Activated T-cell treated with anti-CD3 and anti-CD28 coated beads, Interleukin-2, amount 50 U/mL, for 4 hours (primary cell): ENCODE data around the gene NRXN3. TPM values are rescaled to one million over a fixed set of nuclear protein-coding genes. Genes with fewer than 3 reads are reported as not detected.

ENCODE experiments used
- ATAC-seq, 2 donors: fragments of 200-7000 bp; cut with Tn5 transposase; one replicate each; pipeline ENCODE4 v1.10.0; 2021
- DNase-seq: peaks from one replicate; pipeline ENCODE4 v3.0.0-alpha.2; 2020
- H3K27me3 Mint-ChIP-seq: one replicate; pipeline ENCODE4 v1.8.0; 2021; ENCODE audit warnings: low read depth, mixed read lengths
- H3K36me3 Mint-ChIP-seq: one replicate; pipeline ENCODE4 v1.8.0; 2022; ENCODE audit warnings: mixed read lengths; ENCODE audit not compliant: insufficient read depth
- H3K4me1 Mint-ChIP-seq: one replicate; pipeline ENCODE4 v1.8.0; 2021; ENCODE audit warnings: low read depth, mixed read lengths
- H3K4me3 Mint-ChIP-seq: one replicate; pipeline ENCODE4 v1.8.0; 2021; ENCODE audit warnings: mild to moderate bottlenecking, moderate library complexity, mixed read lengths
- H3K9me3 Mint-ChIP-seq: one replicate; pipeline ENCODE4 v1.8.0; 2021; ENCODE audit warnings: mixed read lengths
- total RNA-seq, 3 donors: library from RNA; stranded (reverse); gene quantifications; one replicate each; pipeline ENCODE4 v1.2.1, GENCODE V29; 2021

Gene NRXN3
- total RNA-seq, 3 donors from 2014 or later, result not detected

DNA sequence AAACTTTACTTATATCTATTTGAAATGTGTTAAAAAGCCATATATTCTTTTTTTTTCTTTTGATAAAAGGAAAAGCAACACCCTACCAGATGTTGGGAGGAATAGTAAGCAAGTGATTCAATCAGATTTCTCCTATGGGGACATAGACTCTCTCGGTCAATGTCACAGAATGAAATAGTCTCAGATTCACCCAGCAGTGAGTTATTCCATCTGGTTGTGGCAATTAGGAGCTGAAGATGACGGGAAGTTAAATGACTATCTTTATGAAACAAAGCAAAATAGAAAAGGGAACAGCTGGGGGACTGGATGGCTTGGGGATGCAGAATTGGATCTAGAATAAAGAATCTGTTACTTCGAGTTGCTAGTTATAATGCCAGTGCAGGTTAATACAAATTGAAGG lies 857.0 kb downstream of the NRXN3 start:
- no peaks in the 10 kb centered on the region for H3K27me3 Mint-ChIP-seq
- no peak overlapping the region for H3K4me3 Mint-ChIP-seq
- no peaks in the 10 kb centered on the region for H3K36me3 Mint-ChIP-seq
- no peak for DNase-seq
- no peak for ATAC-seq
- no peaks in the 10 kb centered on the region for H3K9me3 Mint-ChIP-seq
- no peaks in the 10 kb centered on the region for H3K4me1 Mint-ChIP-seq

DNA sequence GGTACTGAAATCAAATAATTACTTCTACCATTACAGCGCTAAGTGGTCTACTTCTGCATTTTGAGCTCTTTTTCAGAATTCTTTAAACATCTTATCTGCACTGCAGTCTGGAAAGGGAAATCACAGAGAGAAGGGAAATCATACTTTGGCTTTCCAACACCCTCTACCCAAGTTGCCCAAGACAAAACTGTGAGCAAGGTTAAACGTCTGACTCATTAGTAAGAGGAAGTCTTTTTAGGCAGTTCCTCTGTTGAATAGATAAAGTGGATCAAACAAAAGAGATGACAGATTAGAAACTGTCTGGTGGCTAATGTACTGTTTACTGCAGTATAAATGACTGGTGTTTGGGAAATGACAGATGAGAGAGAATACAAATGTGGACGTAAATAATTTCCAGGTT lies 858.1 kb downstream of the NRXN3 start:
- Mint-ChIP-seq H3K4me3 (no peak overlapping the region), H3K36me3 (no peaks in the 10 kb centered on the region), H3K4me1 (no peaks in the 10 kb centered on the region), H3K9me3 (no peaks in the 10 kb centered on the region), H3K27me3 (no peaks in the 10 kb centered on the region)
- DNase-seq, result no peak
- ATAC-seq, result no peak

GRCh38 chr14:79036441-79036840 lies 866.3 kb downstream of the NRXN3 start:
- H3K36me3 Mint-ChIP-seq, result no peaks in the 10 kb centered on the region
- no peak for ATAC-seq
- peaks cover 11% of the 10 kb centered on the region for H3K9me3 Mint-ChIP-seq
- no peaks in the 10 kb centered on the region for H3K27me3 Mint-ChIP-seq
- H3K4me3 Mint-ChIP-seq, result no peak overlapping the region
- H3K4me1 Mint-ChIP-seq, result no peaks in the 10 kb centered on the region
- DNase-seq, result no peak

DNA sequence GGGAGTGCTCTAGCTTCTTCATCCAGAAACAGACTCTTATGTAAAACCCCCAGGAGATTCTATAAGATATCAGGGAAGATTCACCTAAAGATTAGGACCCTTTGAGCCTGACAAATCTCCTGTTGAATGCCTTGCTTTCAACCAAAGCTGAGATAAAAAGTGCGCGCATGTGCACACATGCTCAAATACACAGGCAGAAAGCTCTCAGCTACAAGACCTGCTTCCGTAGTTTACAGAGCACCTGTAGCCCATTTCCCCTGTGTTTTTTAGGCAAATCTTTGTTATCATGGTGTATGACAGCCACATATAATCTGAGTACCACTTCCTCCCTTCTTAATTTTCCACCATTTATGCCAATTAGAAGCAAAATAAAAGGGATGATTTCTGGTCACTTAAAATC lies 866.9 kb downstream of the NRXN3 start:
- Mint-ChIP-seq H3K36me3 (no peaks in the 10 kb centered on the region), H3K27me3 (no peaks in the 10 kb centered on the region), H3K4me3 (no peak overlapping the region), H3K4me1 (no peaks in the 10 kb centered on the region), H3K9me3 (peaks cover 11% of the 10 kb centered on the region)
- DNase-seq, result no peak
- no peak for ATAC-seq

- ATAC-seq (no peak), DNase-seq (no peak)
- Mint-ChIP-seq H3K36me3 (no peaks in the 10 kb centered on the region), H3K4me3 (no peak overlapping the region), H3K9me3 (peaks cover 11% of the 10 kb centered on the region), H3K27me3 (no peaks in the 10 kb centered on the region), H3K4me1 (no peaks in the 10 kb centered on the region)
These were observed 867.4 kb downstream of the NRXN3 start for GRCh38 chr14:79037593-79037992.

DNA sequence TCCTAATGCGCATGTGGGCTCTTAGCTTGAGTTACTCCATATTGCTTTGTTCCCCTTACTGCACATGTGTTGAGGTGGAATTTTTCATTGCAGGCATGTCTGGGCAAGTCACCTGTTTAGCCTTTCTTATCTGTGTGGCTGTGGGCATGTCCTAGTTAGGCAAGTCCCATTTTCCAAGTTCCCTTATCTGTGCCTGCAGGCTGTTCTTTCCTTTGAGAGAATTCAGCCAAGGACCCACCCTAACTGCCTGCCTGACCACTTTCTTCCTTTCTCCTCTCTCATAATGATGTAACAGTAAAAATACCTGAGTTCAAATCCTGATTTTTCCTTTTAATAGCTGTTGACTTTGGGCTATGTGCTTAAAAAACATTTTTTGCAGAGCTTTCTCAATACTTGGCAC lies 870.6 kb downstream of the NRXN3 start:
- no peaks in the 10 kb centered on the region for H3K4me1 Mint-ChIP-seq
- ATAC-seq, result no peak
- no peaks in the 10 kb centered on the region for H3K36me3 Mint-ChIP-seq
- H3K9me3 Mint-ChIP-seq, result peaks cover 11% of the 10 kb centered on the region
- no peak overlapping the region for H3K4me3 Mint-ChIP-seq
- DNase-seq, result no peak
- H3K27me3 Mint-ChIP-seq, result peaks cover 2% of the 10 kb centered on the region

DNA sequence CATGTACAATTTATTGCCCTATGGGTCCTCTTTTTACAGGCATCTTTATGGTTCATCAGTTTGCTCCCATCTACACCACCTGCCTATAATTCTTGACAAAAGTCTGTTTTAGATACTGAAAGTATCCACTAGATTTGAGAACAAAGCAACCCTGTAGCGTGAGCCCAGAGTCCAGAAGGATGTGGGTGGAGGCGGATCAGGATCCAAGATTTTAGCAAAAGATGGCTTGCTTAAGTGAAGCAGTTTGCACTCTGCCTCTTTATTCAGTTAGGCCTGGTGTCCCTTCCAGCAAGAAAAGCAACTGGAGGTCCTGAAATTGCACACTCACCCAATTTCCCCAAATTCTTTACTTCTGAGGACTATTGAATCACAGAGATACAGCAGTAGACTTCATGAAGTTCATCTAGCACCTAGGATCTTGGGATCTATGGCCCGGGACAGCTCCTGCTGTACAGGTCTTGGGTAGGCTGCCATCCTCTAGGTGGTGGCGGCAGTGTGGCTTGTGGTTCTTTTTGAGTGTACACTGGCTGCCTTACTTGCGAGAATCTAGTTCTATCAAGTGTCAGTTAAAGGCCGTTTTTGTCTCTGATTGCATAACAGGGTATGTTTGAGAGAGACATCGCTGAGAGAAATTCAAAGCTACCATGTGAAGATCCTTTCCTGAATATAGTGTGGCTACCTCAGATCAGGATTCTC lies 873.2 kb downstream of the NRXN3 start:
- no peak for ATAC-seq
- Mint-ChIP-seq H3K36me3 (no peaks in the 10 kb centered on the region), H3K9me3 (peaks cover 11% of the 10 kb centered on the region), H3K4me3 (no peak overlapping the region), H3K4me1 (no peaks in the 10 kb centered on the region), H3K27me3 (peaks cover 2% of the 10 kb centered on the region)
- no peak for DNase-seq

GRCh38 chr14:79044894-79045624 lies 874.9 kb downstream of the NRXN3 start:
- DNase-seq, result no peak
- no peak for ATAC-seq
- H3K9me3 Mint-ChIP-seq, result peaks cover 14% of the 10 kb centered on the region
- H3K4me1 Mint-ChIP-seq, result no peaks in the 10 kb centered on the region
- H3K27me3 Mint-ChIP-seq, result peaks cover 2% of the 10 kb centered on the region
- no peak overlapping the region for H3K4me3 Mint-ChIP-seq
- no peaks in the 10 kb centered on the region for H3K36me3 Mint-ChIP-seq

- DNase-seq, result no peak
- H3K9me3 Mint-ChIP-seq, result peaks cover 4% of the 10 kb centered on the region
- no peaks in the 10 kb centered on the region for H3K27me3 Mint-ChIP-seq
- H3K4me1 Mint-ChIP-seq, result no peaks in the 10 kb centered on the region
- H3K4me3 Mint-ChIP-seq, result no peak overlapping the region
- H3K36me3 Mint-ChIP-seq, result no peaks in the 10 kb centered on the region
- ATAC-seq, result no peak
These were observed 880.9 kb downstream of the NRXN3 start for GRCh38 chr14:79050787-79051727.

DNA sequence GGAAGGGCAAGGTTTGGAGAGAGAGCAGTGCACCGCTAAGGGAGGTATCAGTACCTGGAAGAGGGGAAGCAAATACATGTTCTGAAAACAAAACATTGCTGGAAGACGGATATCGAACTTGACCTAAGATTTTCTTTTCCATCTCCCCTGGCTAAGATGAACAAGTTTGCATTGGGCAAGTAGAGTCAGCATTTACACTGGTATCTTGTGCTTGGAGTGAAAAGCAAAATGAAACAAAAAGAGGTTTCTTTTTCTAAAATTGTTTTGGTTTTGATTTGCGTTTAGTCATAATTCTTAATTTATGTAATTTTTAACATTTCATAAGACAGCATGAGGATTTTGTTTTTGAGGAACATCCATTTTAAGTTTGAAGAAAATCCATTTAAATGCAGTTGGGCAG lies 881.6 kb downstream of the NRXN3 start:
- H3K9me3 Mint-ChIP-seq, result peaks cover 4% of the 10 kb centered on the region
- no peaks in the 10 kb centered on the region for H3K4me1 Mint-ChIP-seq

GRCh38 chr14:79056879-79057278 lies 886.7 kb downstream of the NRXN3 start:
- Mint-ChIP-seq H3K4me3 (no peak overlapping the region), H3K9me3 (peaks cover 8% of the 10 kb centered on the region), H3K27me3 (no peaks in the 10 kb centered on the region), H3K36me3 (no peaks in the 10 kb centered on the region), H3K4me1 (no peaks in the 10 kb centered on the region)
- ATAC-seq (no peak), DNase-seq (no peak)

More for the DNA sequence above, 881.6 kb downstream of the NRXN3 start:
- no peak for DNase-seq
- no peak for ATAC-seq
- Mint-ChIP-seq H3K4me3 (no peak overlapping the region), H3K27me3 (no peaks in the 10 kb centered on the region), H3K36me3 (no peaks in the 10 kb centered on the region)

- Mint-ChIP-seq H3K27me3 (no peaks in the 10 kb centered on the region), H3K36me3 (no peaks in the 10 kb centered on the region), H3K4me1 (no peaks in the 10 kb centered on the region), H3K4me3 (no peak overlapping the region), H3K9me3 (peaks cover 8% of the 10 kb centered on the region)
- DNase-seq (no peak), ATAC-seq (no peak)
These were observed 887.2 kb downstream of the NRXN3 start for GRCh38 chr14:79057333-79057732.

DNA sequence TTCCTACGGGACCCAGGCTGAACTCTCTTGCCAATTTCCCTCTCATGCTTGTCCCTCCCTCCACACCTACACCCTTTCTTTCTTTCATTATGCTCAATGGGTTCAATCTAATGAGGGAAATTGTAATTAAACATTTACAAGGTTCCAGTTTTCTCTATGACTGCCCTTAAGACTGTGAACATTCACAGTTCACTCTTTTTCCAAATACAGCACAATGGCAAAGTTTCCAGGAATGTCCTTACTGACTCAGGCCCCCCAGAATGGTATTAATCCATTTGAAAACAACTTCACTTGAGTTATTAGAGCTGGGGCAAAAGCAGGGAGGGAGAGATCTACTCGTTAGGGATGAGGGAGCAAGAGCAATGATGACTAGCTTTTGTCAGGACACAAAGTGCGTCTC lies 892.1 kb downstream of the NRXN3 start:
- Mint-ChIP-seq H3K36me3 (no peaks in the 10 kb centered on the region), H3K4me1 (no peaks in the 10 kb centered on the region), H3K9me3 (peaks cover 7% of the 10 kb centered on the region), H3K4me3 (no peak overlapping the region), H3K27me3 (no peaks in the 10 kb centered on the region)
- DNase-seq (no peak), ATAC-seq (no peak)

DNA sequence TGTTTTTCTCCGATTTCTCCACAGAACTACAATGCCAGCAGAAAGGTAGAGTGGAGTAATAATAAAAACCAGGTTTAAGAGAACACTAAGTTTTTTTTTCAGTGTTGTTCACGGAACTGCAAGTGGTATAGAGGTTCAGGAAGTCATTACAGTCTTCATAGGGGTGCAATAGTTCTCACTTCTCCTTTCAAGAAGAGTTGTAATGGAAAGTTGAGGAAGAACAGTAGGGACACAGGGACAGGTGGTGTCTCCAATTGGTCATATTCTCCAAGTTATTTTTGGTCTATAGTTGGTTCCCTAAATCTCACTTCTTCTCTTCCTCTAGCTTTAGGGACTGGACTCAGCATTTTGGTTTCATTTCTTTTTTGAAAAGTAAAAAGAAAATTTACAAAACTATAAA lies 894.0 kb downstream of the NRXN3 start:
- Mint-ChIP-seq H3K9me3 (peaks cover 10% of the 10 kb centered on the region), H3K27me3 (no peaks in the 10 kb centered on the region), H3K36me3 (no peaks in the 10 kb centered on the region), H3K4me1 (no peaks in the 10 kb centered on the region), H3K4me3 (no peak overlapping the region)
- ATAC-seq (no peak), DNase-seq (no peak)
